Measurements from ENCODE around the gene TRIM28.
"Not testable (repeated sequence)": the region's sequence is repeated elsewhere in the genome, so short reads cannot be mapped to it uniquely, and the experiment has no call there.

Gene TRIM28

DNA sequence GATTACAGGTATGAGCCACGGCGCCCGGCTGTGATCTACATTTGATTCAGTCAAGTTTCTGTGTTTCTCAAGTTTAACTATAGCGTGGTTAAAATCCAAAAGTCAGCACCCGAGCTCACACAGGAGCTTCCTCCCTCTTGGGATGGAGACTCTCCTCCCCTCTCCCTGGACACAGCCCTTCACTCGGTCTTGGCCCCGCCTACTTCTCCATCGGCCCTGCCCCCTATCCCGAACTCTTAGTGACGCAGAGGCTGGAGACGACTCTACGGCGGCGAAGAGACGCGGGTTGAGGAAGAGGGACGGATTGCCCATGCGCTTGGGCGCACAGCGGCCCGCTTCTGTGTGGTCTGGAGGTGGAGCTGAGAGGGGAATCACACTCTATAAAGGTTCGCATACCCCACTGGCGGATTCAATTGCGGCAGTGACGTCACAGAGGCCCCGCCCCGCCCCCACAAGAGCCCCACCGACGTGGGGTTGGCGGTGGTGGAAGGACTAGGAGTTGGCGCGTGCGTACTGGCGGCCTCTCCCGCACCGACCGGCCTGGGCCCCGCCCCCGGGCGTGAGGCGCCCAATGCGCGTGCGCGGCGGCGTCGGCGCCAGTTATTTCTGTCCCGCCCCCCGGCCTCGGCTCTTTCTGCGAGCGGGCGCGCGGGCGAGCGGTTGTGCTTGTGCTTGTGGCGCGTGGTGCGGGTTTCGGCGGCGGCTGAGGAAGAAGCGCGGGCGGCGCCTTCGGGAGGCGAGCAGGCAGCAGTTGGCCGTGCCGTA, at the start of gene TRIM28:
Gene TRIM28 (plus strand): TSS at position 239 of the 765 bp plus-strand sequence. CDS start 694 bp downstream, outside the sequence.
- no peak for DNase-seq

- DNase-seq = no peak
Measured at GRCh38 chr19:58497634-58498170, 46.2 kb upstream of the TRIM28 start.

DNA sequence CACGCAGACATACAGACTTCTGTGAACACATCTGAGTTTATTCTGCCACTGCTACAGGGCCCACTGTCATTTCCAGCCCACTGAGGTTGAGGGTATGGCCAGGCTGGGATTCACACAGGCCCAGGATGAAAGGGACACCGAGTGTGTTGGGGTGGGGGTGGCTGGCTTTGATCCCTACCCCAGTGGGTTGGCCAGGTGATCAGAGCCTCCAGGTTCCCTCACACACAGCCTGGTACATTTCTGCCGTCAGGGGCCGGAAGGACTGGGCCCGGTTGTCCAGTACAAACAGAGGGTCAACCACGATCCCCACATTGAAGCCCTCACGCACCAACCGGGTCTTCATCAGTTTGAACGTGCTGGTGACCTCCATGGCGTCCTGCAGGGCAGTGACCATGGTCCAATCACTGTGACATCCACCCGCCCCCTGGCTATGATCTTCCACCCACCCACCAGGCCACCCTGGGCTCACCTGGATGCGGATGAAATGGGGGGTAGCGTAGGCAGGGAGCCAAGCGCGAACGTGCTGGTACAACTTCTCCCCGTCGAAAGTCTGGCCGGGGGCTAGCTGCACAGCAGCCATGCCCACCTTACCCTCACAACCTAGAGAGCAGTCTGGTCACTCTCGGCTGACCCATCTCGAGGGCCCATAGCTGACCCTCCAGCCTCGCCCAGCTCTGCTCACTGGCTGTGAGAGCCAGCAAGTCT, 45.4 kb upstream of the TRIM28 start:
- no peak for DNase-seq

DNA sequence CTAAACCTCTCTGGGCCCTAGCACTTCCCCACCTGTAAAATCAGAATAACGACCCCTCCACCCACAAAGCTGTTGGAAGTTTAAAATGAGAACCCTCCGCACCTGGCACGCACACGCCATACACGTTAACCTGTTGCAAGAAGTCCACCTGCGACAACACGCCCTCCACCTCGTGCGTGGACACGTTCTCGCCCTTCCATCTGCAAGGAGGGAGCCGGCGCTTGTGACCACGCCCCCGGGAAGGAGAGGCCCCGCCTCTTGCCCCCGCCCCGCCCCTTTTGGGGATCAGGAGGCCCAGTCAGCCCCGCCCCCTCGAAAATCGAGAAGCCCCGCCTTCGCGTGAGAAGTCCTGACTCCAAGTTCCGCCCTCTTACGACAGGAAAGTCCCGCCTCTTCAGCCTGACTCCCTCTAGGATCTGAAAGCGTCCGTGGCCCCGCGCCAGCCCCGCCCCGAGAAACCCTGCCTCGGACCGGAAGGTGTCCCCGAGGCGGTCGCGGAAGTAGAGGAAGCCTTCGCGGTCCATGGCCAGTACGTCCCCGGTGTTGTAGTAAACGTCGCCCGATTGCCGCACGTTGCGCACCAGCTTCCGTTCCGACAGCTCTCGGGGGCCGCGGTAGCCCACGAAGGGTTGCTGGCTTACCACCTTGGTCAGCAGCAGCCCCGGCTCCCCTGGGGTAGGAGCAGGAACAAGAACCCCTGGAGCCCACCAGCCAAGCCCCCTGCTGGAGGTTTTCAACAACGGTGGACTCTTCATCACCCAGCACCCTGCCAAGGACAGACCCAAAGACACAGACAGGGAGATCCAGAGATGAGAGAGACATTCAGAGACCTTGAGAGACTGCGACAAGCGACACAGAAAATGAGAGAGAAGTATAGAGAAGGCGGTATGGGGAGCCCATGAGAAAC, 44.6 kb upstream of the TRIM28 start:
- DNase-seq = peak; percentile 100

DNA sequence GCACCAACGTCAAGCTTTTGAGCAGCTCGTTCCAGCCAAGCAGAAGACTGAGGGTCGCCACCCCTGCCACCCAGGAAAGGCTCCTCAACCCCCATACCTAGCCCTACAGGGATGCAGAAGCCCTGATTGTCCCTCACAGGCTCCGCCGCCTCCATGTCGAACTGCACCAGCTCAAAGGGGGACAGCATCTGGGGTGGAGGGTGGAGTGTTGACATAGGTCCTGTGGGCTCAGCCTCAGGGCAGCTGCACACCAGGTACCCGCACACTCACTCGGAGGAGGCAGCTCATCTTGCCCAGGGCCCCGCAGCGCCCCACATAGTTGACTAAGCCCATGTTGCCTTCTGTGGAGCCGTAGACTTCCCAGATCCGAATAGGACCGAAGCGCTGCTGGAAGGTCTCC, 43.6 kb upstream of the TRIM28 start:
- no peak for DNase-seq

- not testable (repeated sequence) for DNase-seq
Measured at GRCh38 chr19:58507602-58508223, 36.2 kb upstream of the TRIM28 start.

DNA sequence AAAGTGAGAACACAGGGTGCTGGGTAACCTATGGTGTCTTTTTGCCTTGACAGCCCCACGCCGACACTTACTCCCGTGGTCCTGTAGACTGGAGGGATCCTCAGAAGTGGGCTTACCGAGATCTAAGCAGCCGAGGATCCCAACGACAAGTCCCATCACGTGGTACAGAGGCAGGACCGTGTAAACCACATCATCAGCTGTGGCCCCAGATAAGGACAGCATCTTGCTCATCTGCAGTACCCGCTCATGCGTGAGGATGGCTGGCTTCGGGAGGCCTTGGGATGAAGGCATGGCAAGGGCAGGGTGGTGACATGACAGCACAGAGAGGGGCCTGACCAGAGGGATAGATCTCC, 34.2 kb upstream of the TRIM28 start:
- DNase-seq = no peak

GRCh38 chr19:58510084-58510862, 33.6 kb upstream of the TRIM28 start:
- DNase-seq = no peak

DNA sequence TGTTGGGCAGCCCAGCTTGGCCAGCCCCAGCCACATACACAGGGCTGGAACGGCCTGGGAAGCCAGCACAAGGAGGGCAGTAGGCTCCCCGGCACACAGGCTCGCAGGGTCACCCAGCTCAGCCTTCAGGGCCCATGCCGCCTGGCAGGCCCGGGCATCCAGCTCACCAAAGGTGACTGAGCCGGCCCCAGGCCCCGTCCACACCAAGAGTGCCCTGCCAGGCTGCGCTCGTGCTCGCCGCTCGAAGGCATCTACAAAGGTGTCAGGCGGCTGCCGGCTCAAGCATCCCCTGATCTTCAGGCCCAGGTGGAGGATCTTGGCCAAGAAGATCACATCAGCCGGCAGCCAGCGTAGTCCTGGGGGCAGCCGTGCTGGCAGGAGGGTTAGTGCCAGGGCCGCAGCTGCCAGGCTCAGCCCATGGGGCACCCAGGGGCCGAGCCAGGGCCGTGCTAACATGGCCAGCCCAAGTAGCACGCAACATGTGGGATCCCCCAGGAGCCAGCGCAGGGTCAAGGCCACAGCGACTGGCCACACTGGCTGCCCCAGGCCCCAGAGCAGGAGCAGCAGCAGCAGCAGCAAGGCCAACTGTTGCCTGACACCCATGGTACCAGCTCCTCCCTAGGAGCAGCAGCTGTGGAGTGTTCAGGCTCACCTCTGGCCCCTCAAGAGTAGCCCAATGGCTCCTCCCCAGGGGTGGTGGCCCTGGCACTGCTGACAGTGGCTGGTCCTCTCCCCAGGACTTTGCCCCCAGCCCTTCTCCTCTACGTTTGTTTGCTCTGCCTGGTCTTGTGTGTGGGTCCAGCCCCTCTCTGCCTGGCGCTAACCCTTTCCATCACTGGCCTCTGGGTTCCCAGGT, 32.3 kb upstream of the TRIM28 start, which contains the start of gene SLC27A5:
Gene SLC27A5 (minus strand): TSS at position 640 of the 856 bp plus-strand sequence. CDS start 37 bp downstream, at position 603.
- DNase-seq = no peak

- DNase-seq = no peak
Measured at GRCh38 chr19:58513213-58513693, 30.6 kb upstream of the TRIM28 start.

GRCh38 chr19:58513694-58514563, 29.9 kb upstream of the TRIM28 start:
- DNase-seq = no peak

GRCh38 chr19:58514564-58515022, 29.3 kb upstream of the TRIM28 start:
- DNase-seq = no peak

DNA sequence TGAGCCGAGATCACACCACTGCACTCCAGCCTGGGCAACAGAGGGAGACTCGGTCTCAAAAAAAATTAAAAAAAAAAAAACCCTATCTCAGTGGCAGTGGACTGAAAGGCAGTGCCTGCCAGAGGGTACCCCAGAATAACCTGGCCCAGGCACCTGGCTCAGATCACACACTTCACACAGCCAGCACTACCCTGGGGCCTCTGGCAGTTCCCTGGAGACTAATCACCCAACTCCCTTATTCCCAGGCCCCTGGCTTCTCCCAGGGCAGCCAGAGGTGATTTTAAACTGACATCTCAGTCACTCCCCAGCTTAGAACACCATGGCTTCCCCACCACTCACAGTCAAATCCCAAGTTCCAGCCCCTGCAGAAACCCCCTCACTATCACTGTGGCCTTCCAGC, 28.6 kb upstream of the TRIM28 start:
- no peak for DNase-seq

DNA sequence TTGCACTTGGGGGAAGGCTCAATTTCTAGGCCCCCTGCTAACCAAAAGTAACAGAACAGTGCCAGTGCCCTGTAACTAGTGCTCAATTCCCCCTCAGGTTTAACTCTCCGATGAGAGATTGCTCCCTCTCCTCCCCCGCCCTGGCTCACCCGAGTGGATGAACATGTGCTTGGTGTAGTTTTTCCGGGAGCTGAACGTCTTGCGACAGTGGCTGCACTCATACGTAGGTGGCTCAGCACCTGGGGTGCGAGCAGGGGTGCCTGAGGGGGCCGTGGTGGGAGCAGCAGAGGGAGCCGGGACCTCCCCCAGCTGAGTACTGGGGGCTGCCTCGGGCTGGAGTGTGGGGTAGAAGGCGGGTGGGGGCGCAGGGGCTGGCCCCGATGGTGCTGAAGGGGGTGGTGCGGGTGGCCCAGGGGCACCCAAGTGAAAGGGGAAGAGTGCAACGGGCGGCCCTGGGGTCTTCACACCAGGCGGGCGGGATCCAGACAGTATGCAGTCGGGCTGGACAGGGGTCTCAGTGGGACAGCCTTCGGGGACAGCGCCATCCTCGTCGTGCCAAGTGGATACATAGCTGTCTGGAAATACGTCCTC, 27.5 kb upstream of the TRIM28 start:
- DNase-seq = no peak

DNA sequence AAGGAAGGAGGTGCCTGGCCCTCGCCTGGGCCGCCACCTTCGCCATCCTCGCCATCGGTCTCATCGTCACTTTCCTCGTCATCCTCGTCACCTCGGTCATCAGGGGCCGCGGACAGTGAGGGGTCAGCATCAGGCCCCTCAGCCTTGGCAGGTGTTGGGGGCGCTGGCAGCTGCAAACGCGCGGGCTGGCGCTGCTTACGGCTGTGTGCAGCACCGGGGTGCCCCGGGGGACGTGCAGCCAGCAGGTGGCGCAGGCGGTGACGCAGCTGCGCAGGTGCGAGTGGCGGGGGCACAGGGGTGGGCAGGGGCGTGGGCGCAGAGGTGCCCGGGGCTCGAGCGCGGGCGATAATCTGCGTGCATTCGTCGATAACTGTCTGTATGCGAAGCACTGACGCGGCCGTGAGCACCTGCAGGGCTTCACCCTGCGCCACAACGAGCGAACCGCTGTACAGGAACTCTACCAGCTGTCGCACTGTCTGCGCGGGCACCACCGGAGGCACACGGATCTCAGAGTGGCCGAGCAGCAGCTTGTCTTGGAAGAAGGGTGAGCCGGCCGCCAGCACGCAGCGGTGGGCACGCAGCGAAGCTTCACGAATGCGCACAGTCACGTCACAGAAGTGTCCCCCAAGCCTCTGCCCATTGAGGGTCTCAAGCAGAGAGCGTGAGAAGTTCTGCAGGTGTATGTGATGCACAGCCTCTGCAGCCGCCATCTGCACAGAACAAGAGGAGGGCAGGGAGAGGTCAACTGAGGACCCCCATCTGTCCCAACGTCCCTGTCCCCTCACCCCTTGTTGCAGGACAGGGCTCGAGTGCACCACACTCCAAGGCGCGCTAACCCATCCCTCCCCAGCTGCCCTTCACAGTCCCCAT, 26.7 kb upstream of the TRIM28 start:
- DNase-seq = no peak

DNA sequence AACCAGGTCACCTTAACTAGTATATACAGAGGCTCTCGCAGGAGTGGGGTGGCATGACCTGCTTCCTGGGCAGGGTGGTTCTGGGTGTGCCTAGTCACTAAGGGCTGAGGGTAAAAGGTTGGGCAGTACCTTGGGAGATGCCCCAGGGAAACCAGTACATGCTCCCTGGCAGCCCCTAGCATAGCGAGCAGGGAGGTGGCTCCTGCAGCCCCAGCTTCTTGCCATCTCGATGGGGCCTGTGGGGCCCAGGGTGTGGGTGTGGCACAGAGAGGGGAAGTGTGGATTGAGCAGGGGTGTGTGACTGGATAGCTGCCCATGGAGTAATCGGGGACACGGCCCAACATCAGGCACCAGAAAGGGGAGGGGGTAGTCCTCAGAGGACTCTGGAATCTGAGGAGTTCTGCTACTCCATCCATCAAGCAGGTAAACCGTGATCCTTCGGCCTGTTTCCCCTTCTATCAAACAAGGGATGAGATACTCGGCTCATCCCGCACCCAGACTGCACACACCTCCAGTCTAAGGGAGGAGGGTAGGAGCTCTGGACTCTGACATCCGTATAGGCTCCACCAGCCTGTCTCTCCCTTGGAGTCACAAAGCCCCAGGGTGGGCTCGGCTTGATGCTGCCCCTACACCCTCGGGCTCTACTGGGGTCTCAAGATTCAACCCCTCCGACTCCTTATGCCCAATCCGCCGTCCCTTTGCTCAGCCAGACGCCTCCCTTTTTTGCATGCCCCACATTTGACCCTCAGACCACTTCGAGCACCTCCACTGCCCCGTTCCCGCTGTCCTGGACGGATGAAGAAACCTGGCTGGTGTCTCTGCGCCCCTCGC, 25.4 kb upstream of the TRIM28 start:
- peak; percentile 38 for DNase-seq

GRCh38 chr19:58519087-58519354, 24.8 kb upstream of the TRIM28 start:
- peak; percentile 89 for DNase-seq
